DMS 273 treated with DMSO at 0.1 percent for 48 hours (cell line): Measurements from ENCODE around the gene PRR5L.

ENCODE experiments used
- DNase-seq: peaks from one replicate; lab custom pipeline; 2025; lab: John Stamatoyannopoulos, UW

Gene PRR5L

GRCh38 chr11:36358436-36358835, 62.3 kb downstream of the PRR5L start:
- no peak for DNase-seq

GRCh38 chr11:36360318-36360717, 64.2 kb downstream of the PRR5L start:
- DNase-seq = no peak

- no peak for DNase-seq
Observed at GRCh38 chr11:36360826-36361415, 64.8 kb downstream of the PRR5L start.

DNA sequence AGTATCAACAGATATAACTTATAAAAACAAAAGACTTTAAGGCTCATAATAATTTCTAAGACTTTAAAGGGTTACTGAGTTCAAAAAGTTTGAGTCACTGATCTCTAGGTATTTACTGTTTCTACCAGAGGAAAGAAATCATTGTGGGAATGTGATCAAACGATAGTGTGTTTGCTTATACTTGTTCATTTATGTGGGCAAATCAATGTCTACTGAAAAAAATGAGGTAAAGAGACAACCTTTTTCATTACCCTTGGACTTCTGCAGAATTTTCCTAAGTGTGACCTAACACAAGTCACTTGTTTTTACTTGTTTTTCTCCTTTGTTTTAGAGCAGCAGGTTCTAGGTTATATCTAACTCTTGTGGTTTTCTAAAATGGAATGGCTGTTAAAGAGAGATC, 65.4 kb downstream of the PRR5L start:
- no peak for DNase-seq

GRCh38 chr11:36361901-36362391, 65.9 kb downstream of the PRR5L start:
- no peak for DNase-seq

GRCh38 chr11:36362902-36363301, 66.8 kb downstream of the PRR5L start:
- DNase-seq = no peak

- no peak for DNase-seq
Observed at GRCh38 chr11:36363361-36364268, 67.5 kb downstream of the PRR5L start.

- no peak for DNase-seq
Observed at GRCh38 chr11:36364551-36365325, 68.7 kb downstream of the PRR5L start.

- no peak for DNase-seq
Observed at GRCh38 chr11:36365907-36366306, 69.8 kb downstream of the PRR5L start.

- DNase-seq = no peak
Observed at GRCh38 chr11:36367806-36368680, 72.0 kb downstream of the PRR5L start.

DNA sequence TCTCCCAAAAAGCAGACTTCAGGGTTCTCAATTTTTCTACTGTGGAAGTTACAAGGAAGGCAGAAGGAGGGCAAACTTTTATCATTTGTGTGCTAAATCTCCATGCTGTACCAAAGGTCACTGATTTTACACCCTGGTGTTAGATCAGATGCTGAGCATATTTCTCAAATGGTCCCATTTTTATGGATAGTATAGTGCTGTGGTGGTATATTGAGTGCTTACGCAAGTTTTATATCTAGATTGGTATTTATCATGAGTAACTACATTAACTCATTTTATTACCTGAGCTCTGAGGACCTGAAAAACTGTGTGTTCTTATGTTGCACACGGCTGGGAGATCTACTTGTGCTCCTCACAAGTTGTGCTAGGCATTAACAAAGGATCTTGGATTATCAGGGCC, 75.1 kb downstream of the PRR5L start:
- no peak for DNase-seq

DNA sequence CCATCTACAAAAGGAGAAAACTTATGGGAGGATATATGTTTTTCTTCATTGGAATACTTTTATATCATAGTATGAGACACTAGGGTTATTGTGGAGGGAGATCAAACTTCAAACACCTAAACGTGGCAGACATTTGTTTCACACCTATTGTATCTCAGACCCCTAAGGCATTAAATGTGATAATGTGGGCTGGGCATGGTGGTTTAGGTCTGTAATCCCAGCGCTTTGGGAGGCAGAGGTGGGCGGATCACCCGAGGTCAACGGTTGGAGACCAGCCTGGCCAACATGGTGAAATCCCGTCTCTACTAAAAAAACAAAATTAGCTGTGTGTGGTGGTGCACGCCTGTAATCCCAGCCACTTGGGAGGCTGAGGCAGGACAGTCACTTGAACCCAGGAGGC, 75.5 kb downstream of the PRR5L start:
- no peak for DNase-seq

DNA sequence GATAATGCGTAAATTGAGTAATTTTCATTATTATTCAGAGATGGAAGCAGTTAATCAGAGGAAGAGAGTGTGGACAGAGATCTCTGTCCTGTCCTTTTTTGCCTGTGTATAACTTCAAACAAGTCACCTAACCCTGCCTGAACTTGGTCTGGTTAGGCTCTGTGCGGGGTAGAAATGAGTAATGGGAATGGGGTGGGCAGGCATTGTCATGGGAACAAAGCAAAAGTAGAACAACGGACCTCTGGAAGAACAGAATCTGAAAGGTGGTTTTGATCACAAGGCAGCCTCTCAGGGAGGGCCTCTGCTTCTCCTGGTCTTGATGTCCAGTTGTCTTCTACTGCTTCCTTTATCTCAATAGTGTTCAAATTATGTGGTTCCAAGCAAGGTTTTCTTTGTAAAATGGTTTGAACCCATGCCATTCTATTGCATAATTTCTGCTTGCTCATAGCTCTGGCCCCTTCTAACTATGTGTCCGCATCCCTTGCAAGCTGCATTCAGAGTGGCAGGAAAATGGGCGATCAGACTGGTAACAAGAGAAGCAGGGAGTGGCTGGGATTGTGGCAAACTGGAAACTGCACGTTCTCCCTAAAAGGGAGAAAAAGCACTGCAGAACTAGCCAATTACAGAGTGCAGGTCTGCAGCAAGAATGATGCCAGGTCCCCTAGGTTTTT, 76.1 kb downstream of the PRR5L start:
- DNase-seq = no peak

DNA sequence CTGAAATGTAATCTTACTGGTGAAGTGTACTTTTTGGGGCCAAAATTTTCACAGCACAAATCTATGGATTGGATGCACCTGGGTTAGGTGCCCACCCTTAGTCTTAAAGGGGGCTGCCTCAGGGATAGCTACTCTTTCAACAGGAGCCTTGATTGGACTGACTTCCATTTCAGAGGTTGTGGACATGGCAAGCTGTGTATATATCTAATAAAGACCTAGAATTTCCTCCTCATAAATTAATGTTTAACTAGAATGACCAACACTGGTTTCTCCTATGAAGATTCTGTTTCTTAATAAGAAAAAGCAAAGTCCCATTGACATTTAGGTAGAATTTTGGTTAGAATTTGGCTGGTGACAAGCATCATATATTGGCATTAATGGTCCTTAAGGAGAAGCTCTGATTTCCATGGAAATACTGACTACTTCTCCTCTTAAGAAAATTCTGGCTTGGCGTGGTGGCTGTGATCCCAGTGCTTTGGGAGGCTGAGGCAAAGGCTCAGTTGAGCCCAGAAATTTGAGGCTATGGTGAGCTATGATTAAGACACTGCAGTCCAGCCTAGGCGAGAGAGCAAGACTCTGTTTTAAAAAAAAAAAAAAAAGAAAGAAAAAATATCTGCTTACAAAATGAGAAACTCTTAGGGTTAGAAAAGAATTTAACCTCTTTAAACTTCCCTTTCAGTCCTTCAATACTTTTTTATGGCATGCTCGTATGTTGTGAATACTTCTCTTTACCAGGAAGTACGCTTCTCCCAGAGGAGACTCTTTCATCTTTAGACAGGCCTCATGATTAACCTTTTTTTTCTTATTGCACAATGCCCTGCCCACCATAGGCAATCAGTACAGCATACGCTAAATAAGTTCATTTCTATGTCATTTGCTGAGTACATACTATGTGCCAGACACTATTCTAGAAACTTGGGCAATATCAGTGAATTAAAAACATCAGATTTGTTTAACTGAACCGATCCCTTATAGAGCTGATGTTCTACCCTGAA, 77.2 kb downstream of the PRR5L start:
- no peak for DNase-seq

DNA sequence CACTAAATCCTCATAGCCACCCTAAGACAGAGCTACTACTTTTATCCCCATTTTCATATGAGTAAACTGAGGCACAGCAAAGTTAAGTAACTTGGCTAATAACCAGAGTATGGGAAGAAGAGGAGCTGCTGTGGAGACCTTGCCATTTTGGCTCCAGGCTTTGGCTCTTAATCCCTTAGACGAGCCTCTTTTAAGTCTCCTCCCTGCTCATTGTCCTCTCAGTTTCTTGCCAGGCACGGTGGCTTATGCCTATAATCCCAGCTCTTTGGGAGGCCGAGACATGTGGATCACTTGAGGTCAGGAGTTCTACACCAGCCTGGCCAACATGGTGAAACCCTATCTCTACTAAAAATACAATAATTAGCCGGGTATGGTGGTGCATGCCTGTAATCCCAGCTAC, 78.6 kb downstream of the PRR5L start:
- no peak for DNase-seq

DNA sequence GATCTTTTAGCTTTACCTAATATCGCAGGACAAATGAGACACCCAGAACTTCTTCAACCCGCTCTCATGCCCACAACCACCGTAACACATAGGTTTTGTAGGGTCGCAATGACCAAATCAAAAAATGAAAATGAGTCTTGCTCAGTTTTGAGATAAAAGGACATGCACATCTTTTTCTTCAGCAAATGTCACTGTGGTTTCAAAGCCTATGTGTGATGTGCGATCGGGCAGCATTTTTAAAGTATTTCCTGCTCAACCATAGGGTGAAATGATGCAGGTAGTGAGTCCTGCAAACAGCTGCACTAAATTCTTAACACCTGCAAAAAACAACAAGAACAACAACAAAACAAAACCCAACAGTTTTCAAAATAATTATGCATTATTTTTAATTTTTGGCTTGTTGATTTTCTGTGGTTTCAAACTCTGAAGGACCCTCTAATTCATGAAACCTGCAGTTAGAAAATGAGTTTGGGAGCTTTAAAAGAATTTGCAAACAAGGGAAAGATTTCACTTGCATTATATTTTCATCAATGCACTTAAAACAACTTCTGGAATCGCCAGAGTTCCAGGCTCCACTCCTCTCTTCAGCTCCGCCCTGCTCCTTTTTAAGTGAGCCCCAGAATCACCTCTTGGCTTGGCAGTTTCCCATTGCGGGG, 79.4 kb downstream of the PRR5L start:
- DNase-seq = no peak

- DNase-seq = no peak
Observed at GRCh38 chr11:36376009-36376887, 80.2 kb downstream of the PRR5L start.
